Hepatocyte (in vitro differentiated cells): ENCODE data around the gene CCNG1.

Source experiments
- EZH2 ChIP-seq: fragments of 200-600 bp; sonication (generic); IDR thresholded peaks from 2 replicates; pipeline ENCODE4 v1.6.1; 2016; ENCODE audit warnings: antibody characterized with exemption, mild to moderate bottlenecking, borderline replicate concordance
- EZH2phosphoT487 ChIP-seq: fragments of 200-600 bp; sonication (generic); IDR thresholded peaks from one replicate; pipeline ENCODE4 v1.6.1; 2018; ENCODE audit warnings: antibody characterized with exemption, mild to moderate bottlenecking, low read depth, moderate library complexity; ENCODE audit not compliant: unreplicated experiment, severe bottlenecking
- TF ChIP-seq, protein P1 (sequence below): fragments of 200-600 bp; sonication (generic); IDR thresholded peaks from 2 replicates; pipeline ENCODE4 v1.5.1; 2016; ENCODE audit warnings: antibody characterized with exemption, mild to moderate bottlenecking; ENCODE audit not compliant: poor library complexity

DNA sequence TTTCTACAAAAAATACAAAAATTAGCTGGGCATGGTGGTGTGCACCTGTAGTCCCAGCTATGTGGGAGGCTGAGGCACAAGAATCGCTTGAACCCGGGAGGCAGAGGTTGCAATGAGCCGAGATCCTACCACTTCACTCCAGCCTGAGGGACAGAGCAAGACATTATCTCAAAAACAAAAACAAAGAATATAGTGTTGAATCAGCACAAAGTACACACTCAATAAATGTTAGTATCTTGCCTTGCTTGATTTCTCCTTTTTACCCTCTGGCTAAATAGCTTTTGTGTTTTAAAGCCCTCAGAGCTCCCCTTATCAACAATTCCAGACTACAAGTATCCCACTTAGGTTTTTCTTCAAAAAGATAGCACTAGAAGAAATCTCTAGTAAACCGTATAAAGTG lies 37.5 kb upstream of the CCNG1 start:
- TF ChIP-seq, protein P1, sequence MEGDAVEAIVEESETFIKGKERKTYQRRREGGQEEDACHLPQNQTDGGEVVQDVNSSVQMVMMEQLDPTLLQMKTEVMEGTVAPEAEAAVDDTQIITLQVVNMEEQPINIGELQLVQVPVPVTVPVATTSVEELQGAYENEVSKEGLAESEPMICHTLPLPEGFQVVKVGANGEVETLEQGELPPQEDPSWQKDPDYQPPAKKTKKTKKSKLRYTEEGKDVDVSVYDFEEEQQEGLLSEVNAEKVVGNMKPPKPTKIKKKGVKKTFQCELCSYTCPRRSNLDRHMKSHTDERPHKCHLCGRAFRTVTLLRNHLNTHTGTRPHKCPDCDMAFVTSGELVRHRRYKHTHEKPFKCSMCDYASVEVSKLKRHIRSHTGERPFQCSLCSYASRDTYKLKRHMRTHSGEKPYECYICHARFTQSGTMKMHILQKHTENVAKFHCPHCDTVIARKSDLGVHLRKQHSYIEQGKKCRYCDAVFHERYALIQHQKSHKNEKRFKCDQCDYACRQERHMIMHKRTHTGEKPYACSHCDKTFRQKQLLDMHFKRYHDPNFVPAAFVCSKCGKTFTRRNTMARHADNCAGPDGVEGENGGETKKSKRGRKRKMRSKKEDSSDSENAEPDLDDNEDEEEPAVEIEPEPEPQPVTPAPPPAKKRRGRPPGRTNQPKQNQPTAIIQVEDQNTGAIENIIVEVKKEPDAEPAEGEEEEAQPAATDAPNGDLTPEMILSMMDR, result no peak
- TF ChIP-seq EZH2, result no peak
- TF ChIP-seq EZH2phosphoT487, result no peak
